ENCODE measurements around the gene C18orf63.

Gene C18orf63

DNA sequence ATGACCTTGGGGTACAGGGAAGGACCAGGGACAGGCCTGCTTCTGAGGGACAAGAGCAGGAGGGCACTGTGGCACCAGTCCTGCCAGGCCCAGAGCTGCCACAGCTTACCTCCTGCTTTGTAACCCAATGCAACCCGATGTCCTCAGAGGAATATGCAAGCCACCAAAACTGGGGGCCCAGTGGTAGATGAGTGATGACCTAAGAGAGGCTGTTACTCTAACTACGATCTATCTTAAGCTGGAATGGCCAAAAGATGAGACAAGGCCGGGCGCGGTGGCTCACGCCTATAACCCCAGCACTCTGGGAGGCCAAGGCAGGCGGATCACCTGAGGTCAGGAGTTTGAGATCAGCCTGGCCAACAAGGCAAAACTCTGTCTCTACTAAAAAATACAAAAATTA is 36.7 kb upstream of the C18orf63 start:
- no peaks in the 10 kb centered on the region for H3K27me3 ChIP-seq (replicated peaks; ENCODE audit: control insufficient read depth, insufficient read depth, low read length)
- H3K36me3 ChIP-seq (ENCODE audit: control insufficient read depth, insufficient read depth, low read length), result no peaks in the 10 kb centered on the region; the same call in 1 of the 2 replicates
- H3K4me3 ChIP-seq (replicated peaks; ENCODE audit: low read depth, low read length), result no peak overlapping the region
- DNase-seq (ENCODE audit: extremely low read depth, insufficient read length), result no peak
- TF ChIP-seq, protein P1, sequence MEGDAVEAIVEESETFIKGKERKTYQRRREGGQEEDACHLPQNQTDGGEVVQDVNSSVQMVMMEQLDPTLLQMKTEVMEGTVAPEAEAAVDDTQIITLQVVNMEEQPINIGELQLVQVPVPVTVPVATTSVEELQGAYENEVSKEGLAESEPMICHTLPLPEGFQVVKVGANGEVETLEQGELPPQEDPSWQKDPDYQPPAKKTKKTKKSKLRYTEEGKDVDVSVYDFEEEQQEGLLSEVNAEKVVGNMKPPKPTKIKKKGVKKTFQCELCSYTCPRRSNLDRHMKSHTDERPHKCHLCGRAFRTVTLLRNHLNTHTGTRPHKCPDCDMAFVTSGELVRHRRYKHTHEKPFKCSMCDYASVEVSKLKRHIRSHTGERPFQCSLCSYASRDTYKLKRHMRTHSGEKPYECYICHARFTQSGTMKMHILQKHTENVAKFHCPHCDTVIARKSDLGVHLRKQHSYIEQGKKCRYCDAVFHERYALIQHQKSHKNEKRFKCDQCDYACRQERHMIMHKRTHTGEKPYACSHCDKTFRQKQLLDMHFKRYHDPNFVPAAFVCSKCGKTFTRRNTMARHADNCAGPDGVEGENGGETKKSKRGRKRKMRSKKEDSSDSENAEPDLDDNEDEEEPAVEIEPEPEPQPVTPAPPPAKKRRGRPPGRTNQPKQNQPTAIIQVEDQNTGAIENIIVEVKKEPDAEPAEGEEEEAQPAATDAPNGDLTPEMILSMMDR (IDR thresholded peaks at IDR 0.05; ENCODE audit: insufficient read depth, low read length, poor library complexity, severe bottlenecking), result no peak

DNA sequence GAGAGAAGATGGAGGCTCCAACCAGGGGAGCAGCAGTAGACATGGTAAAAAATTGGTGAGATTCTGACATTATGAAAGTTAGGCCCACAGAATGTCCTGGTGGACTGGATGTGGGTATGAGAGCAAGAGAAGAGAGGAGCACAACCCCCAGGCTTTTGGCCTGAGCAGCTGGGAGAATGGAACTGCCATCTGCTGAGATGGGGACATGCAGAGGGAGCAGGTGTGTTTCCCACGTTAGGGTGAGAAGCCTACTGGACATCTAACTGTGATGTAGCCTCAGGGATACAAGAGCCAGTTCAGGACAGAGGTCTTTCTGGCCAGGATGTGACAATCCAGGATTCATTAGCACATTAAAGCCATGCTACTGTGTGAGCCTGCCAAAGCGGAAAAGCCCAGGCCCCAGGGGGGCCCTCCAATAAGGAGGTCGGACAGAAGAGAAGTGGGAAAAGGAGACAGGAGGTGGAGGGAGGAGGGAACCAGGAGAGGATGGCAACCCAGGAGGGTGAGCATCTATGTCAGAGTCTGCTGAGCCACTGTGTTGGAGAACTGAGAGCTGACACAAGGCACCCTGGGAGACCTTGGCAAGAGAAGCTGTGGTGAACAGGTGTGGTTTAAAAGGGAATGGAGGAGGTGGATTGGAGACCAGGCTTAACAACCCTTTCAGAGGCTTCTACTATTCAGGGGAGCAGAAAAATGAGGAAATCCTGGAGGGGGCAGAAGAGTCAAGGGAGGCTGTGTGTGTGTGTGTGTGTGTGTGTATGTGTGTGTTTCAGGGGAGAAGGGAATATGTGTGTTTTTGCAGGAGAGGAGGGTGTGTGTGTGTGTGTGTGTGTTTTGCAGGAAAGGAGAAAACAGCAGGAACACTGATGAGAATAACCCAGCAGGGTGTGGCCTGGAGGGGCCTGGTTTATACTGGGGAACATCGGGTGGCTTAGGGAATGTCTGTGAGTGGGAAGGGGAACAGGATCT is 34.3 kb upstream of the C18orf63 start:
- TF ChIP-seq, protein P1 (IDR thresholded peaks at IDR 0.05; ENCODE audit: insufficient read depth, low read length, poor library complexity, severe bottlenecking), result no peak
- no peaks in the 10 kb centered on the region; the same call in 1 of the 2 replicates for H3K36me3 ChIP-seq (ENCODE audit: control insufficient read depth, insufficient read depth, low read length)
- no peak for DNase-seq (ENCODE audit: extremely low read depth, insufficient read length)
- no peak overlapping the region for H3K4me3 ChIP-seq (replicated peaks; ENCODE audit: low read depth, low read length)
- H3K27me3 ChIP-seq (replicated peaks; ENCODE audit: control insufficient read depth, insufficient read depth, low read length), result no peaks in the 10 kb centered on the region

DNA sequence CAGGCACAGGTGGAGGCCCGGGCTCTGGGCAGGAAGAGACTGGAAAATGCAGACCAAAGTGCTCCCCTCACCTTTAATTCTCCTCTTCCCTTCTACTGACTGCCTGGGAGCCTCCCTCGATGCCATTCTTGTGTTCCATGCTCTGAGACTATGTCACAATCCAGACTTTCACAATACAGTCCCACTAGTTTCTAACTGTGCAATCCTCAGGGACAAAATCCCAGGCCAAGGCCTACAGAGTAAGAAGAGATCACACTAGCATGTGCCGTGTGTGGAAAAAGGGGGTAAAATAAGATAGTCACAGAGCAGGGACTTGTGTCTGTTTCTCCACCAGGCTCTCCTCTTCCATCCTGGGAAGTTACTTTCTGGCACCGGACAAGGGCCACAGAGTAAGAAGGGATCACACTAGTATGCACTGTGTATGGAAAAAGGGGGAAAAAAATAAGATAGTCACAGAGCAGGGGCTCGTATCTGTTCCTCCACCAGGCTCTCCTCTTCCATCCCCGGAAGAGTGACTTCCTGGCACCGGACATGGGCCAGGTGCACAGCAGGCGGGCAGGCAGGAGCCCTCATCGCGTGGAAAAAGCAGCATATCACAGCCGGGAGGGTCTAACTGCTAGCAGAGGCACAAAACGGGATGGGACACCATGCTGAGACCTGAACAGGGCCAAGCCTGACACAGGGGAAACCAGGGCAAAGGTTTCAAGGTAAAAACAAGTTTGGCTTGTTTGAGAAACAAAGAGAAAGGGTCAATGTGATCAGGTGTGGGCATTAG is 33.5 kb upstream of the C18orf63 start:
- Histone ChIP-seq H3K27me3 (replicated peaks; ENCODE audit: control insufficient read depth, insufficient read depth, low read length) (no peaks in the 10 kb centered on the region), H3K4me3 (replicated peaks; ENCODE audit: low read depth, low read length) (no peak overlapping the region), H3K36me3 (ENCODE audit: control insufficient read depth, insufficient read depth, low read length) (no peaks in the 10 kb centered on the region; the same call in 1 of the 2 replicates)
- TF ChIP-seq, protein P1 (IDR thresholded peaks at IDR 0.05; ENCODE audit: insufficient read depth, low read length, poor library complexity, severe bottlenecking), result no peak
- DNase-seq (ENCODE audit: extremely low read depth, insufficient read length), result no peak

DNA sequence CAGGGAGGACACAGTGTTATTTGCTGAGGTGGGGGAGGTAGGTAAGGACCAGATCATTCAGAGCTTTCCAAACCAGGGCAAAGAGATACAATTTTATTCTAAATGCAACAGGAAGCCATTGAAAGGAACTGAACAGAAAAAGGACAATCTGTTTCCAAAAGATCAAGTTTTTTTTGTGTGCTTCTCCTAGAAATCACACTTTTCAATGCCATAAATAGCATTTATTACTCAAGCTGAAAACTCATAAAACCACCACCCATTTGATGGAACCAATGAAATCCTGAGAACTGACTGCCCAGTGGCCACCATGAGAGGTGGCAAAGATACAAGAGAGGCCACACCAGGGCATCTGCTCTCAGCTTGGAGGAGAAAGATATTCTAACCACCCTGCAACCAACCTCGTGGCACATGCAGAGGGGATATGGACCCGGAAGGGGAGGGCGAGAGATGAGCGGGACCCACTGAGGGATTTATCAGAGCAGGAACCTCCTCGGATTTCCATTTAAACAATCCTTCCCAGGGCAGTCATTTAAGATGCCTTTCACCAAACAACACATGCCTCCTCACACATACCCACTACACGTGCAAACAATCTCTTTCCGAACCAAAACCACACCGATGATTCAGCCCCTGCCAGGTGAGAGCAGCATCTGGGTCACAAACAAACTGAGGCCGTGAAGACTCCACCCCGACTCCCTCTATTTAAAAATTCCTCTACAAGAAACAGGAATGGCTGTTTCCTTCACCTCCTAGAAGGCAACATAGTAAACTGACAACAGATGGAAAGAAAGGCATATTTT is 32.7 kb upstream of the C18orf63 start:
- H3K27me3 ChIP-seq (replicated peaks; ENCODE audit: control insufficient read depth, insufficient read depth, low read length), result no peaks in the 10 kb centered on the region
- no peak for DNase-seq (ENCODE audit: extremely low read depth, insufficient read length)
- TF ChIP-seq, protein P1 (IDR thresholded peaks at IDR 0.05; ENCODE audit: insufficient read depth, low read length, poor library complexity, severe bottlenecking), result no peak
- no peaks in the 10 kb centered on the region; the same call in 1 of the 2 replicates for H3K36me3 ChIP-seq (ENCODE audit: control insufficient read depth, insufficient read depth, low read length)
- H3K4me3 ChIP-seq (replicated peaks; ENCODE audit: low read depth, low read length), result no peak overlapping the region

DNA sequence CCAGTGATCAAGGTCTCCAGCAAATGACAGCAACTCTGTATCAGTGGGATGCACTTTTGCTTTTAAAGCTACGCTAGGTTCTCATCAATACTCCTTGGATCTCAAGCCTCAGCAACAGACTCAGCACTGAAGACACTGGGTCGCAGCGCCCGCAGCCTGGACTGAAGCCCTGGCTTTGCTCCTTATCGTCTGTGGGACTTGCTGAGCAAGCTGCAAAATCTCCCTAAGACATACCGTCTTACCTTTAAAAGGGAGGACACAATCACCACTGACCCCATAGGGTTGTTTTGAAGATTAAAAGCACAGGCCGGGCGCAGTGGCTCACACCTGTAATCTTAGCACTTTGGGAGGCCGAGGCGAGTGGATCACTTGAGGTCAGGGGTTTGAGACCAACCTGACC is 32.0 kb upstream of the C18orf63 start:
- H3K36me3 ChIP-seq (ENCODE audit: control insufficient read depth, insufficient read depth, low read length), result no peaks in the 10 kb centered on the region; the same call in 1 of the 2 replicates
- H3K27me3 ChIP-seq (replicated peaks; ENCODE audit: control insufficient read depth, insufficient read depth, low read length), result no peaks in the 10 kb centered on the region
- DNase-seq (ENCODE audit: extremely low read depth, insufficient read length), result no peak
- no peak overlapping the region for H3K4me3 ChIP-seq (replicated peaks; ENCODE audit: low read depth, low read length)
- TF ChIP-seq, protein P1 (IDR thresholded peaks at IDR 0.05; ENCODE audit: insufficient read depth, low read length, poor library complexity, severe bottlenecking), result no peak

Measured in GM06990 (cell line).